Hepatocyte (in vitro differentiated cells): ENCODE data around the gene NEDD8.

Experiments used
- CTCF ChIP-seq: fragments of 200-600 bp; sonication (generic); IDR thresholded peaks from 2 replicates; pipeline ENCODE4 v1.5.1; 2016; ENCODE audit warnings: antibody characterized with exemption, mild to moderate bottlenecking; ENCODE audit not compliant: poor library complexity
- EZH2 ChIP-seq: fragments of 200-600 bp; sonication (generic); IDR thresholded peaks from 2 replicates; pipeline ENCODE4 v1.6.1; 2016; ENCODE audit warnings: antibody characterized with exemption, mild to moderate bottlenecking, borderline replicate concordance
- EZH2phosphoT487 ChIP-seq: fragments of 200-600 bp; sonication (generic); IDR thresholded peaks from one replicate; pipeline ENCODE4 v1.6.1; 2018; ENCODE audit warnings: antibody characterized with exemption, mild to moderate bottlenecking, low read depth, moderate library complexity; ENCODE audit not compliant: unreplicated experiment, severe bottlenecking

GRCh38 chr14:24268225-24268624 lies 36.1 kb upstream of the NEDD8 start:
- TF ChIP-seq CTCF (no peak), EZH2phosphoT487 (no peak), EZH2 (no peak)
